ENCODE results near the gene LPCAT1. TPM values are rescaled to one million over a fixed set of nuclear protein-coding genes. Genes with fewer than 3 reads are reported as not detected.

LPCAT1 gene
- total RNA-seq, 1 experiment from 2014 or later, result 20.9 TPM

GRCh38 chr5:1412163-1412562 is 111.6 kb downstream of the LPCAT1 start:
- no peak for DNase-seq (ENCODE audit: low read depth)

Other genes with a start within 250 kb of the LPCAT1 start
- 3.9 and 8.8 TPM in 2 replicates for gene TERT, start 228.9 kb downstream of the LPCAT1 start, total RNA-seq (2014; rRNA removed; shearing (Covaris generic))
- 176 and 204 TPM in 2 replicates for gene CLPTM1L, start 178.9 kb downstream of the LPCAT1 start, total RNA-seq (2014; rRNA removed; shearing (Covaris generic))
- gene SLC6A3, start 78.5 kb downstream of the LPCAT1 start, total RNA-seq (2014; rRNA removed; shearing (Covaris generic)), result not detected in 2 replicates